ENCODE measurements around the gene ENOX2. TPM values are rescaled to one million over a fixed set of nuclear protein-coding genes. Genes with fewer than 3 reads are reported as not detected.
"Not testable (repeated sequence)": the region's sequence is repeated elsewhere in the genome, so short reads cannot be mapped to it uniquely, and the experiment has no call there.

The ENOX2 gene
- 10 to 100 TPM; 18.3 to 19.4 (median 18.8) TPM for polyA plus RNA-seq (ENCODE audit: insufficient read length in 3 of 3)

GRCh38 chrX:130902783-130903613, at the start of gene ENOX2:
TSS of gene ENOX2 (minus strand) at chrX:130903209. CDS start at chrX:130703216, 199,993 bp downstream.
- DNase-seq (ENCODE audit: low read depth in 3 of 3, low spot score in 2 of 3): peak; percentile 73 to 85 (median 85)

GRCh38 chrX:130952266-130953043, 49.4 kb upstream of the ENOX2 start:
- DNase-seq (ENCODE audit: low read depth in 3 of 3, low spot score in 2 of 3): no peak

- DNase-seq (ENCODE audit: low read depth in 3 of 3, low spot score in 2 of 3): no peak
Measured at GRCh38 chrX:130944230-130944629, 41.2 kb upstream of the ENOX2 start.

GRCh38 chrX:130937101-130937500, 34.1 kb upstream of the ENOX2 start:
- no peak for DNase-seq (ENCODE audit: low read depth in 3 of 3, low spot score in 2 of 3)

GRCh38 chrX:130933358-130933757, 30.3 kb upstream of the ENOX2 start:
- no peak for DNase-seq (ENCODE audit: low read depth in 3 of 3, low spot score in 2 of 3)

GRCh38 chrX:130920405-130920804, 17.4 kb upstream of the ENOX2 start:
- not testable (repeated sequence) for DNase-seq (ENCODE audit: low read depth in 3 of 3, low spot score in 2 of 3)

- DNase-seq (ENCODE audit: low read depth in 3 of 3, low spot score in 2 of 3): not testable (repeated sequence)
Measured at GRCh38 chrX:130919676-130920075, 16.7 kb upstream of the ENOX2 start.

GRCh38 chrX:130918498-130918897, 15.5 kb upstream of the ENOX2 start:
- not testable (repeated sequence) for DNase-seq (ENCODE audit: low read depth in 3 of 3, low spot score in 2 of 3)

- DNase-seq (ENCODE audit: low read depth in 3 of 3, low spot score in 2 of 3): peak in 1 of 3 donors; percentile 25
Measured at GRCh38 chrX:130916636-130917422, 13.8 kb upstream of the ENOX2 start.

- no peak for DNase-seq (ENCODE audit: low read depth in 3 of 3, low spot score in 2 of 3)
Measured at GRCh38 chrX:130915302-130915701, 12.3 kb upstream of the ENOX2 start.

GRCh38 chrX:130909469-130910136, 6.6 kb upstream of the ENOX2 start:
- DNase-seq (ENCODE audit: low read depth in 3 of 3, low spot score in 2 of 3): no peak

GRCh38 chrX:130906776-130907175, 3.8 kb upstream of the ENOX2 start:
- DNase-seq (ENCODE audit: low read depth in 3 of 3, low spot score in 2 of 3): no peak

GRCh38 chrX:130902446-130902782, 595 bp downstream of the ENOX2 start:
- no peak for DNase-seq (ENCODE audit: low read depth in 3 of 3, low spot score in 2 of 3)

GRCh38 chrX:130896802-130897501, 6.1 kb downstream of the ENOX2 start:
- DNase-seq (ENCODE audit: low read depth in 3 of 3, low spot score in 2 of 3): no peak

- DNase-seq (ENCODE audit: low read depth in 3 of 3, low spot score in 2 of 3): no peak
Measured at GRCh38 chrX:130896026-130896425, 7.0 kb downstream of the ENOX2 start.

GRCh38 chrX:130895299-130895698, 7.7 kb downstream of the ENOX2 start:
- no peak for DNase-seq (ENCODE audit: low read depth in 3 of 3, low spot score in 2 of 3)

GRCh38 chrX:130893356-130894085, 9.5 kb downstream of the ENOX2 start:
- DNase-seq (ENCODE audit: low read depth in 3 of 3, low spot score in 2 of 3): no peak

GRCh38 chrX:130887376-130887775, 15.6 kb downstream of the ENOX2 start:
- no peak for DNase-seq (ENCODE audit: low read depth in 3 of 3, low spot score in 2 of 3)

- DNase-seq (ENCODE audit: low read depth in 3 of 3, low spot score in 2 of 3): no peak
Measured at GRCh38 chrX:130885996-130886395, 17.0 kb downstream of the ENOX2 start.

All from right renal cortex interstitium (tissue), 3 donors.